Pericardium fibroblast (primary cell): Measurements from ENCODE around the gene AADAT. TPM values are rescaled to one million over a fixed set of nuclear protein-coding genes. Genes with fewer than 3 reads are reported as not detected.

Experiments
- total RNA-seq: library from RNA; depleted of rRNA; stranded (reverse); fragments of >200 nt; gene quantifications from 2 replicates; pipeline ENCODE4 v1.2.3, GENCODE V29; 2015

AADAT gene
- 6.1 and 6.5 TPM in 2 replicates for total RNA-seq

GRCh38 chr4:170089668-170090351, at the start of gene AADAT:
TSS of gene AADAT (minus strand) at chr4:170089956. CDS start at chr4:170089690, 266 bp downstream.

GRCh38 chr4:170026253-170027021, 63.3 kb downstream of the AADAT start, which contains the start of gene MFAP3L:
TSS of gene MFAP3L (minus strand) at chr4:170026395. CDS start at chr4:170005877, 20,518 bp downstream.

Other genes starting within 250 kb of the AADAT start
- gene MFAP3L, start 63.6 kb downstream of the AADAT start, total RNA-seq, result 0.23 and 4.9 TPM in 2 replicates